ENCODE results near the gene ZNF552.
A peak's percentile ranks its signal among the peaks of the same experiment; 100 is the strongest.
"Not testable (repeated sequence)": the region's sequence is repeated elsewhere in the genome, so short reads cannot be mapped to it uniquely, and the experiment has no call there.

The ZNF552 gene

DNA sequence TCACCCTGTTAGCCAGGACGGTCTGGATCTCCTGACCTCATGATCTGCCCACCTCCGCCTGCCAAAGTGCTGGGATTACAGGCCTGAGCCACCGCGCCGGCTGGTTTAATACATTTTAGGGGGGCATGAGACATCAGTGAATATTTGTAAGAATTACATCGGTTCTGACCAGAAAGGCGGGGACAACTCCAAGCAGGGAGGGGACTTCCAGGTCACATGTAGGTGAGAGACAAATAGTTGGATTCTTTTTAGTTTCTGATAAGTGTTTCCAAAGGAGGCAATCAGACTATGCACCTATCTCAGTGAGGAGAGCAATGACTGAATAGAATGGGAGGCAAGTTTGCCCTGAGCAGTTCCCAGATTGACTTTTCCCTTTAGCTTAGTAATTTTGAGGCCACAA lies 3.7 kb upstream of the ZNF552 start:
- no peak for FAIRE-seq

DNA sequence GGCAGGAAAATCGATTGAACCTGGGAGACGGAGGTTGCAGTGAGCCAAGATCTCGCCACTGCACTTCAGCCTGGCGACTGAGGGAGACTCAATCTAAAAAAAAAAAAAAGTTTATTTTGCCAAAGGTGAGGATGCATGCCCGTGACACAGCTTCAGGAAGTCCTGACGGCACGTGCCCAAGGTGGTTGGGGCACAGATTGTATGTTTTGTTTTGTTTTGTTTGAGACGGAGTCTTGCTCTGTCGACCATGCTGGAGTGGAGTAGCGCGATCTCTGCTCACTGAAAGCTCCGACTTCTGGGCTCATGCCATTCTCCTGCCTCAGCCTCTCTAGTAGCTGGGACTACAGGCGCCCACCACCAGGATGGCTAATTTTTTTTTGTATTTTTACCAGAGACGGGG lies 3.3 kb upstream of the ZNF552 start:
- no peak for FAIRE-seq

DNA sequence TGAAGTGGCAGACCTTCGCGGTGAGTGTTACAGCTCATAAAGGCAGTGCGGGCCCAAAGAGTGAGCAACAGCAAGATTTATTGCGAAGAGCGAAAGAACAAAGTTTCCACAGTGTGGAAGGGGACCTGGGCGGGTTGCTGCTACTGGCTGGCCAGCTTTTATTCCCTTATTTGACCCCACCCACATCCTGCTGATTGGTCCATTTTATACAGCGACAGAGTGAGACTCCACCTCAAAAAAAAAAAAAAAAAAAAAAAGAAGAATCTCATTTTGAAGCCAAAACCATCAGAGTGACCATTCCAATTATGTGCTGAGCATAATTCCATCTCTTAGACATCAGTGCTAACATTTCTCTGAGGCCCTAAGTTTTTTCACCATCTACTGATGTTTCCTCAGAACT lies 1.9 kb upstream of the ZNF552 start:
- no peak for FAIRE-seq

DNA sequence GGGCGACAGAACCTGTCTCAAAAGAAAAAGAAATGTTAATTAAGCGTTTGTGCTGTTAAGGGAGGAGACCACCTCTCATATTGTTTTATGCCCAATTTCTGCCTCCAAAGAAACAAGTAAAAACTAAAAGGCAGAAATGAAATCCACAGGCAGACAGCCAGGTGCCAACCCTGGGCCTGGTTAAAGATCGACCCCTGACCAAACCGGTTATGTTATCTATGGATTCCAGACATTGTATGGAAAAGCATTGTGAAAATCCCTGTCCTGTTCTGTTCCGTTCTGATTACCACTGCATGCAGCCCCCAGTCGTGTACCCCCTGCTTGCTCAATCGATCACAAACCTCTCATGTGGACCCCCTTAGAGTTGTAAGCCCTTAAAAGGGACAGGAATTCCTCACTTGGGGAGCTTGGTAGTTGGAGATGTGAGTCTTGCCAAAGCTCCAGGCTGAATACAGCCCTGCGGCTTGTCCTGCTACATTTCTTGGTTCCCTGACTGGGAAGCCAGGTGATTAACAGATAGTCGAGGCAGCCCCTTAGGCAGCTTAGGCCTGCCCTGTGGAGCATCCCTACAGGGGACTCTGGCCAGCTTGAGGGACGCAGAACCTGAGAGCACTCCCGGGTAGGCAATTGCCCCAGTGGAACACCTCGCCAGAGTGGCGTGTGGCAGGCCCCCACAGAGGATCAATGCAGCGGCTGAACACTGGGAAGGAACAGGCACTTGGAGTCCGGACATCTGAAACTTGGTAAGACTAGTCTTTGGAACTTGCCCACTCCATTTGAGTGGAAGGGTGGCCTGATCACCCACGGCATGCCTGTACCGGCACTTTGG lies 748 bp upstream of the ZNF552 start:
- no peak for FAIRE-seq

DNA sequence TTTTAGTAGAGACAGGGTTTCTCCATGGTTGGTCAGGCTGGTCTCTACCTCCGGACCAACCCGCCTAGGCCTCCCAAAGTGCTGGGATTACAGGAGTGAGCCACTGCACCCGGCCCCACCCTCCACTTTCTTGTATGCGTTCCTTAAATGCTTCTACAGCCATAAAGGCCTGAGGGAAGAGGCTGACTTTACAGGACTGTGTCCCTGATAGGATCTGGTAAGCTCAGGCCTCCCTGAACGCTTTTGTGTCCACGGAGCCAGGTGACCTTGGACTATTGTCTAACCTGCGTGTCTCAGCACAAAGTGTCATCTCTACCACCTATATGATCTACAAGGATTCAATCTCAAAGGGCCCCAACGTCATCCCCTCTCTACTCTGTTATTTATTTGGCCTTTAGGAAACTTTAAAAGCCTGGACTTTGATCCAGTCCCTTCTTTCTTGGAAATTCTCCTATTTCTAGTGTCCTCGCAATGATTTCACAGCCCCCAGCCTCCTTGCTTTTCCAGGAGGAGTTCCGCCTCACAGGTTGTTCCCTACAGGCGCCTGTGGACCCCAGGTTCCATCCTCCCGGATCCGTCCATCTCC lies 701 bp downstream of the ZNF552 start:
- FAIRE-seq = no peak

DNA sequence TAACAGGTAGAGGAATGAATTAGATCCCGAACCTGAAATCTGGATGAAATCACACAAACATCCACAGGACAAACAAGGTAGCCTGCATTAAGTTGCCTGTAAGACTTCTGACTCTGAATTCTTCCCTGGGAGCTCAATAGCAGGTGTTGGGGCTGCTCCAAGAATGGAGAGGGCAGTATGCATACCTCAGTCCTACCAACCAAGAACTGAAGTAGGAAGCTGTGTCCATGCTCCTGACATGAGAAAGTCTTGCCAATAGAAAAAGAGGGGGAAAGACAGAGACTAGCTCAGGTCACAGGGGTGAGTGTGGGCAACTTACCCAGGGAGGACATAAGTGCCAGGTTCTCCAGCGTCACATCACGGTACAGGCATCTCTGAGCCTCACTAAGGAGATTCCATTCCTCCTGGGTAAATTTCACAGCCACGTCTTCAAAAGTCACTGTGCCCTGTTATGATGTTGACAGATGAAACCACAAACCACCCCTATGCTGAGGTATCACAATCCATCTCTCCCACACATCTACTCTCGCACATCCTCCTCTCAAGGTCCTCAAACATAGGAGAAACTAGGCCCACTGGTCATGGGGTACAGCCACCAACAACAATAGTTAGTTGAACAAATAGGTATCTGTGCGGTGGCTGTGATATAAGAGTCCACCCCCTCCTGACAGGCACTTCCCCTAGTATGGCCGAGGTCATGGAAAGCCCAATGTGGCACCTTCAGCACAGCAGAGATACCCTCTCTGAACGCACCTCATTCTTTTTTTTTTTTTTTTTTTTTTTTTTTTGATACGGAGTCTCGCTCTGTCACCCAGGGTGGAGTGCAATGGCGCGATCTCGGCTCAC lies 1.5 kb downstream of the ZNF552 start:
- not testable (repeated sequence) for FAIRE-seq

DNA sequence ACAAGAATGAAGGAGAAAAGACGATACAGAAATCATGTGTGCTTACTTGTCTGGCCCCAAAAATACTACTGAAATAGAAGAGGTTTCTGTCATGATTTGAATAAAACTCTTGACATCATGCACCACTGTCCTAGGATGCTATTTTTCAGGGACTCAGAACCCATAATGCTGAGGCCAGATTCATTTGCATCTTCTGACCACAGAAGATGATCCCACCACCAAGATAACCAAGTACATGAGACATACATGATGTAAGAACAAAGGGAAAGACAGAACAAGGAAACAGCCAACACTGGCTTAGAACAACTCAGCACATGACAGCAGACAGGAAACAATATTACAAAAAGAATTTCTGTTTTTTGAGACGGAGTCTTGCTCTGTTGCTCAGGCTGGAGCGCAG lies 2.5 kb downstream of the ZNF552 start:
- no peak for FAIRE-seq

DNA sequence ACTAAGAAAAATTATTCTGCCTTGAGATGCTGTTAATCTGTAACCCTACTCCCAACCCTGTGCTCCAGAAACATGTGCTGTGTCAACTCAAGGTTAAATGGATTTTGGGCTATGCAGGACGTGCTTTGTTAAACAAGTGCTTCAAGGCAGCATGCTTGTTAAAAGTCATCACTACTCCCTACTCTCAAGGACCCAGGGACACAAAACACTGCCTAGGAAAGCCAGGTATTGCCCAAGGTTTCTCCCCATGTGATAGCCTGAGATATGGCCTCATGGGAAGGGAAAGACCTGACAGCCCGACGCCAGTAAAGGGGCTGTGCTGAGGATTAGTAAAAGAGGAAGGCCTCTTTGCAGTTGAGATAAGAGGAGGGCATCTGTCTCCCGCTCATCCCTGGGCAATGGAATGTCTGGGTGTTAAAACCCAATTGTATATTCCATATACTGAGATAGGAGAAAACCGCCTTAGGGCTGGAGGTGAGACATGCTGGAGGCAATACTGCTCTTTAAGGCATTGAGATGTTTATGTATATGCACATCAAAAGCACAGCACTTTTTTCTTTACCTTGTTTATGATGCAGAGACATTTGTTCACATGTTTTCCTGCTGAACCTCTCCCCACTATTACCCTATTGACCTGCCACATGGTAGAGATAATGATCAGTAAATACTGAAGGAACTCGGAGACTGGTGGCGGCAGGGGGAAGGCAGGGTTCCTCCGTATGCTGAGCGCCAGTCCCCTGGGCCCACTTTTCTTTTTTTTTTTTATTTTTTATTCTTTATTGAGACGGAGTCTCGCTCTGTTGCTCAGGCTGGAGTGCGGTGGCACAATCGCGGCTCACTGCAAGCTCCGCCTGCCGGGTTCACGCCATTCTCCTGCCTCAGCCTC lies 4.1 kb downstream of the ZNF552 start:
- FAIRE-seq = not testable (repeated sequence)

DNA sequence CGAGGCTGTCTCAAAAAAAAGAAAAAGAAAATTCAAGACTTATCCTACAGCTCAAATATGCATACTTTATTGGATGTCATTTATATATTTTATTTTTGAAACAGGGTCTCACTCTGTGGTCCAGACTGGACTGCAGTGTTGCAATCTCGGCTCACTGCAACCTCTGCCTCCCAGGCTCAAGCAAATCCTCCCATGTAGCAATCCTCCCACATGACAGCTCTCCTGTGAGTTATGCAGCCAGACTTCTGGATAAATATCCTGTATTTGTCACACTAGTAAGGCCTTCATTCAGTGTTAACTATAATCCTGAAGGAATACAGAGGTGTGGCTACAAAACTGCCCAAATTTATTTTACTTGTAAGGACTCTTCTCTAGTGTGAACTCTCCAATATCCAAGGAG lies 7.2 kb downstream of the ZNF552 start:
- no peak for FAIRE-seq

DNA sequence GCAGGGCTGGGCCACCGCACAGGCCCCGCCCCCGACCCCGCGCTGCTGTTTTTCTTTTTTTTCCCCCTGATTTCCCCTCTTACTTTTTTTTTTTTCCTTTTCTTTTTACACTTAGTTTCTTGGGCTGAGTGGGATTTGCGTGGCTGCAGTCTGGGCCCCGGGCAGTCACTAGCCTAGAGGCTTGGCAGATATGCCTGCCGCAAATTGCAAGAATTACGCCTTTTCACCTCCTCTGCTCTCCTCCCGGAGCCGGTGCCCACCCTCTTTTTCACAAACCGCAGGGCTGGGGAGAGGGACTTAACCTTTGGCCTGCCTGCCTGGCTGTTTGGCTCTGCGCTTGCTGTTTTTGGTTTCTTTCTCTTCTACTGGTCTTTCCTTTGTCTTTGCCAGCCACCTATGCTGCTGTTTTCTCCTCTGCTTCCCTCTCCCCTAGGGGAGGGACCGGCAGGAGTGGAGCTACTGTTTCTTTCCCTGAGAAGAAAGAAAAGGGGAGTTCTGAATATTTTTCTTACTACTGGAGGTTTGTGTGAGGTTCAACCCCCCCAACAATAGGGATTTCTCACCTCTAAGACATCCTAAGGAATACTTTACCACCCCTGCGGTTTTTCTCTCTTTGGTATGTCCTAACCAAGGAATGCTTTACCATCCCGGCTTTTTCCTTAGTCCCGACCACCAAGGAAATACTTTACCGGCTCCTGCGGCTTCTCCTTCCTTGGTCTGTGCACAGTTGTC lies 11.0 kb downstream of the ZNF552 start:
- no peak for FAIRE-seq

DNA sequence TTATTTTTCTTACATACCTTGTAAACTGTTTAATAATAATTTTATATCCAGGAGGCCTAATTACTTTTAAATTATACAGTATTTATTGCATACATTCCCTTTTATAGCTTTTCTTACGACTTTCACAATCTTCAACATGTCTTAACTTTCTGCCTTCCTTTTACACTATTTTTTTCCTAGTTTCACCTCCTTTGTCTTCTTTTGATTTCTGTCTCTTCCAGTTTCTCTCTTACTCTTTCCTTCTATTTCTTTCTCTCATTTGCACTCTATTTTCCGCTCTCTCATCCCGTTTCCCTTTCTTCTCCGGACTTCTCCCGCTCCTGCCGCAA lies 11.5 kb downstream of the ZNF552 start:
- FAIRE-seq = peak; percentile 28

DNA sequence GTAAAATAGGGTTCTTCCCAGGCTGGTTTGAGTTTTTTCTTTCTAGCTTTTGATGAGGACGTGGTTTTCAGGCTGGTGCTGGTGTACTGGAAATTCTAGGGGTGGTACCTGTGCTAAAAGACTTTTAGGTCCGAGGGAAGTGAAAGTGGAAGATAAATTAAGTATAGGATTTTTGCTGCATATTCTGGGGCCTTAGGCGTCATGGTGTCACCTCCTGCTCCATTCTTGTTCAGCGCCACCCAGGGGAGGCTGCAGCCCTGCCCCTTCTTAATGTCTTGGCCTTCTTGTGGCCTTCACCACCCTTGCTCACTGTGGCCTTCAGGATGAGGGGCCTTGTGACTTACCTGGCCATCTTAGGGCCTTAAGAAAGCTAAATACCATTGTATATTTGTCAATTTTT lies 12.4 kb downstream of the ZNF552 start:
- no peak for FAIRE-seq

DNA sequence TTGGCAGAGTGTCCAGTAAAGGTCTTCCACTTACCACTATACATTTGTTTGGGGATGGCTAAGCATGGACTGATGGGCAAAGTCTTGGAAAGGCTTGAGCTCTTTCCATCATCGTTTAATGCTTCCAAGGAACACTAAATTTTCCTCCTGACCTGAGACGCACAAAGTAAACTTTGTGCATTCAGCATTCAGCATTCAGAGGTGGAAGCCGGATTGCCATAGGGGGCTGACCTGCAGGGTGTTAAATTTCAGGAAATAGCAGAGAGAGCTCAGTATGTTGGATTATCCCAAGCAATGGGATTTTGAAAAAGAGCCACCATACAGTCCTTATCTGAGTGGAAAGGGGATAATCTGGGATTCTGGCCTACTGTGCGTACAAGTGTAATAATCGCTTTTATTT lies 14.0 kb downstream of the ZNF552 start:
- FAIRE-seq = no peak

DNA sequence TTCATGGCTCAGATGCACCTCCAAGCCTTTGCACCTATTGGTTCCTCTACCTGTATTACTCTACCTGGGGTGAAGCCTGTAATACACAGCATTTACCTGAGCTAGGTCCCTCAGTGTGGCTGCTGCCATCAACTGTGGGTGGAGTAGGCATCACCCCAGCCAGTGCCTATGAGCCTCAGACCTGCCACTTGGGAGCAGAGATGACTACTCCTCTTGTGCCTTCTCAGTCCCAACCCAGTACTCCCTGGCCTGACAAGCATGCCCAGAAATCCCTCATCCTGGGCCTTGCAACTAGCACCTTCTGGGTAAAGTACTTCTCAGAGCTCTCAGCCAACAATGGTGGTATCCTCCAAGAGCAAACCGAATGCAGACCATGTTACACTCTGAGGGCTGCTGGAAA lies 18.1 kb downstream of the ZNF552 start:
- not testable (repeated sequence) for FAIRE-seq

DNA sequence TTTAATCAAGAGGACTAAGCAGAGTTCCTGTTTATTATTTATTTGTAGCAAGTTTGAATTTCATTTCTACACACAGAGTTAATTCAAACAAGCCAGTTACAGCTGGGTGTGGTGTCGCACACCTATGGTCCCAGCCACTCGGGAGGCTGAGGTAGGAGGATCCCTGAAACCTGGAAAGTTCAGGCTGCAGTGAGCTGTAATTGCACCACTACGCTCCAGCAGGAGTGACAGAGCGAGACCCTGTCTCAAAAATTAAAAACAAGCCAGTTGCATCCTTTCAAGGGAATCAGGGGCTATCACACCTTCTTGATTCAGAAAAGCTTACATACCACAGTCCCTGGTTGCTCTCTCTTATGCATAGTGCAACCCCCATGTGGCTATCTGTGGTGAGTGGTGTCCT lies 25.4 kb downstream of the ZNF552 start:
- FAIRE-seq = no peak

DNA sequence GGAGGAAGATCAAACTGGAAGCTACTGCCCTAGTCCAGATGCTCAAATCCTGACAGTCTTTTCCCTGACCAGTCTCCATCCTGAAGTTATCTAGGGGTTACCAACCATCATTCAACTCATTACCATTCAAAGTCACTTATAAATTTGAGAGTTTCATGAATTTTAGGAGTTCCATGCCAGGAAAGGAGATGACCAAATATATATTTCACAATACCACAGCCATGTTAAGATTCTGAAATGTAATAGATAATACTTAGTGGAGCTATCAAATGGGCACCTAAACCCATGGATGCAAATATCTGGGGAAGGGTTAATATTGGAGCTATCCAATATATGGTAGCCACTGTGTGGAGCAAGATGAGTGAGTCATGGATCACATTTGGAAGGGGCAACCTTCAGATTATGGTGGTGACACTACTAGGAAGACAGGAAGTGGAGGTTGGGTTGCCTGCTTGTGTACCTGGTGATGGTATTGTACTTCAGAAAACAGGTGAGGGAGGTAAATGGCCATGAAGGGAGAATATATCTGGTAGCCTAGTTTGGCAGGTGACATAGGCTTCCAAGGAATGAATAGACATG lies 26.5 kb downstream of the ZNF552 start:
- no peak for FAIRE-seq

DNA sequence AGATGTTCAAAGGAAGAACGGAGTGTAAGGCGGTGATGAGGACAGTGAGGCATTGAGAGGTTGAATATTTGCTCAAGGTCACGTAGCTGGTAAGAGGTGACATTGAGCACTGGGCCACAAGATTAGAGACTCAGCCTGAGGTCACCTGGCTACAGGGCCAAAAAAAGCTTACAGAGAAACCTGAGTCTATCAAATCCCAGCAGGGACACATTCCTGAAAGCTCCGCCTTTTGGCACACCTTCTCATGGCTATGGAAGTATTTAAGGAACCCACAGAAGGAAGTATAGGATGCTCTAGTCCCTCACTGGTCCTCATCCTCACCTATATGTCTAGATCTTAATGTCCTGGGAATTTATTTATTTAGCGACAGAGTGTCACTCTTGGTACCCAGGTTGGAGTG lies 27.8 kb downstream of the ZNF552 start:
- no peak for FAIRE-seq

DNA sequence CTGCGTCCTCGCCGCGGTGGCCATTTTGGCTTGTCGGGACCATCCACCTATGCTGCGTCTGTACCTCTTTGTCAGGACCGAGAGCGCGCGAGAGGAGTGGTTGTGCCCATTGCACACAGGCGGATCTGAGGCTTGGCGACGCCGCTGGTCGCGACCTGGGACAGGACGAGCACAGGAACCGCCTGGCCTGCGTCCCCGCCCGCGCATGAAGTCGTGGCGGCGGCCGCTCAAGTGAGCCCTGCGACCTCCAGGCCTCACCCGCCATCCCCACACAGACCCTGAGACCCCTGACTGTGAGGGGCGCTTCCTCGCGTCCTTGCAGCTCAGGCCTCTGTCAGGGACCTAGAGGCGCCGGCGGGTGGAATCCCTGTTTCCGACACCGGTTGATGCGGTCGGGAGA lies 28.4 kb downstream of the ZNF552 start:
- FAIRE-seq = no peak

DNA sequence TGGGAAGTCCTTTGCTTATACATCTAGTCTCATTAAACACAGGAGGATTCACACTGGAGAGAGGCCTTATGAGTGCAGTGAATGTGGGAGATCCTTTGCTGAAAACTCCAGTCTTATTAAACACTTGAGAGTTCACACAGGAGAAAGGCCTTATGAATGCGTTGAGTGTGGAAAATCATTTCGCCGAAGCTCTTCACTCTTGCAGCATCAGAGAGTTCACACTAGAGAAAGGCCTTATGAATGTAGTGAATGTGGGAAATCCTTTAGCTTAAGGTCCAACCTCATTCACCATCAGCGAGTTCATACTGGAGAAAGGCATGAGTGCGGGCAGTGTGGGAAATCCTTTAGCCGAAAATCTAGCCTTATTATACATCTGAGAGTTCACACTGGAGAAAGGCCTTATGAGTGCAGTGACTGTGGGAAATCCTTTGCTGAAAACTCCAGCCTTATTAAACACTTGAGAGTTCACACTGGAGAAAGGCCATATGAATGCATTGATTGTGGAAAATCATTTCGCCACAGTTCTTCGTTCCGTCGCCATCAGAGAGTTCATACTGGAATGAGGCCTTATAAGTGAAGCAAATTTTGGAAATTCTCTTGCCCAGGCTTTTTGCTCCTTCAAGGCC lies 35.4 kb downstream of the ZNF552 start:
- no peak for FAIRE-seq

DNA sequence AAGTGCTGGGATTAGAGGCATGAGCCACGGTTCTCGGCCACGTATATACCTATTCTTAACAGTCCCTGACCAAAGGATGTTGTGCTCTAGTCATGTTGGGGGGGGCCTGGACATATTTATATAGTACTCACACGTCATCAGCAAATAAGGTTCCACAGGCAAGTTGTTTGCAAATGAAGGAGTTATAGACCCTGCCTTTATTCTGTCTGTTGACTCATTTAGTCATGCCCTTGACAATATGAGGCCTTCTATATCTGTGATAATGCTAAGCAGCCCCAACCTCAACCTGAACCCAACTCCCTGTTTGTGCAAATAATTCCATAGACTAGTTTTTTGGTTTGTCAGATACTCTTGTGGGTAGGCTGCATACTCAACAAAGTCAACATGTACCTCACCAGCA lies 36.4 kb downstream of the ZNF552 start:
- FAIRE-seq = no peak

DNA sequence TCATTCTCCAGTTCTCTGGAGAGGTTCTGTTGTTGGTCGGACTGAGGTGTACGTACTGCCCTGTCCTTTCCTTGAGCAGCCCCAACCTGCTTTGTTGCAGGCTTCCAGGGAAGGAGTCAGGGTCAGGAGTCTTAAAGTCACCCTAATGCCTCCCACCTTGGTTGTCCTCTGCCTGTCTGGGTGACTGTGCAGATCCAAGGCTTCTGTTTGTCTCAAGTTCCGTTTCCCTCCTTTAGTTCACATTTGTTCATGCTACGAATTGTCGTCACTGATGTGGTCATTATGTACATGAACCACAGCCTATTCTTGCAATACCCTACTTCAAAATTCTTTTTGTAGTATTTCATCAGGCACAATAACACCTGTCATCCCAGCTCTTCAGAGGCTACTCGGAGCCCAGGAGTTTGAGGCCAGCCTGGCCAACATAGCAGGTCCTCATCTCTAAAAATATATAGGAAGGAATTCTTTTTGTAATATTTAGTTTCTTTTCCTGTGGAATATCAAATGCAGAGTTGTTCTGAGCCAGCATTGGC lies 37.9 kb downstream of the ZNF552 start:
- no peak for FAIRE-seq

Data from colon (tissue), 2 donors.